ENCODE data around the gene COL8A2.

Gene COL8A2

DNA sequence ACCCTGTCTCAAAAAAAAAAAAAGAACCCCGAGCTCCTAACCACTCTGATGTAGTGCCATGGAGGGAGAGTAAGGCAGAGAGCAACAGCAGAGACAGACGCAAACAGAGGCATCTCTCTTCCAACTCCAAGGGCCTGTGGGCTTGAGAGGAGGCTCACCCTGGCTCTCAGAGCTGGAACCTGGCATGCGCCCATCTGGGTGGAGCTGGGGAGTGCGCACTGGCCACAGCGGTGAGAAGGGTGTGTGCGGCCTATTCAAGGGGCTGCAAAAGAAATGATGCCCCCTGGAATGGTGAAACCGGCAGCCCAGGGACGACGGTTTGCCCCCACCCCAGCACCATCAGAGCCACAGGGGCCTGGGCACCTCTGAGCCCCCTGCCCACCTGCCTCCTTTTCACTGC, 17.6 kb downstream of the COL8A2 start:
- no peak overlapping the region for H3K4me2 ChIP-seq
- no peaks in the 10 kb centered on the region for H4K20me1 ChIP-seq (ENCODE audit: insufficient read depth)
- no peak overlapping the region for H2AFZ ChIP-seq (ENCODE audit: low read depth)
- no peak overlapping the region for H3K27ac ChIP-seq
- TF ChIP-seq, protein P1, sequence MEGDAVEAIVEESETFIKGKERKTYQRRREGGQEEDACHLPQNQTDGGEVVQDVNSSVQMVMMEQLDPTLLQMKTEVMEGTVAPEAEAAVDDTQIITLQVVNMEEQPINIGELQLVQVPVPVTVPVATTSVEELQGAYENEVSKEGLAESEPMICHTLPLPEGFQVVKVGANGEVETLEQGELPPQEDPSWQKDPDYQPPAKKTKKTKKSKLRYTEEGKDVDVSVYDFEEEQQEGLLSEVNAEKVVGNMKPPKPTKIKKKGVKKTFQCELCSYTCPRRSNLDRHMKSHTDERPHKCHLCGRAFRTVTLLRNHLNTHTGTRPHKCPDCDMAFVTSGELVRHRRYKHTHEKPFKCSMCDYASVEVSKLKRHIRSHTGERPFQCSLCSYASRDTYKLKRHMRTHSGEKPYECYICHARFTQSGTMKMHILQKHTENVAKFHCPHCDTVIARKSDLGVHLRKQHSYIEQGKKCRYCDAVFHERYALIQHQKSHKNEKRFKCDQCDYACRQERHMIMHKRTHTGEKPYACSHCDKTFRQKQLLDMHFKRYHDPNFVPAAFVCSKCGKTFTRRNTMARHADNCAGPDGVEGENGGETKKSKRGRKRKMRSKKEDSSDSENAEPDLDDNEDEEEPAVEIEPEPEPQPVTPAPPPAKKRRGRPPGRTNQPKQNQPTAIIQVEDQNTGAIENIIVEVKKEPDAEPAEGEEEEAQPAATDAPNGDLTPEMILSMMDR (conservative IDR thresholded peaks at IDR 0.05; ENCODE audit: low read depth, low read length): no peak
- no peaks in the 10 kb centered on the region for H3K36me3 ChIP-seq (ENCODE audit: insufficient read depth)
- H3K79me2 ChIP-seq (ENCODE audit: insufficient read depth, low read depth): no peaks in the 10 kb centered on the region
- H3K4me3 ChIP-seq (IDR thresholded peaks at IDR 0.05; ENCODE audit: insufficient read depth, low read depth, low read length): no peak overlapping the region
- H3K4me1 ChIP-seq (ENCODE audit: low read depth, poor library complexity, severe bottlenecking): no peaks in the 10 kb centered on the region
- H3K27me3 ChIP-seq (ENCODE audit: insufficient read depth, low read depth): no peaks in the 10 kb centered on the region
- no peak overlapping the region for H3K9ac ChIP-seq

DNA sequence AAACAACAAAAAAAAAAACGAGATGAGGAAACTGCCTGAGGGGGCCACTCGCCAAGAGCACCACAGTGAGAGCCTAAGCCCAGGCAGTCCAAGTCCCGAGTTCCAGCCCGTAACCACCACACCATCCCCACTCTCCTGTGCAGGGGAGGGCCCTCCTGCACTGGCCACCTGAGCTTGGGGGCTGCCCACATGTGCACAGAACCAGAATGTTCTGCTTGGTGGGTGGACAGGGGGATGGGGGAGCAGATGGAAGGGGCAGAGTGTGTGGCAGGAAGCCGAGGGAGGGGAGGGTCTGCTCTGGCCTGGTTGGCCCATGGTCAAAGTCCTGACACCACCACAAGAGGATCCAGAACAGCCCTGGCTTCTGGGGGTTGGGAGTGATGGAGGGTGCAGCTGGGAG, 18.8 kb downstream of the COL8A2 start:
- TF ChIP-seq, protein P1 (conservative IDR thresholded peaks at IDR 0.05; ENCODE audit: low read depth, low read length): no peak
- H3K9ac ChIP-seq: no peak overlapping the region
- no peak overlapping the region for H3K4me2 ChIP-seq
- H3K36me3 ChIP-seq (ENCODE audit: insufficient read depth): no peaks in the 10 kb centered on the region
- H3K27me3 ChIP-seq (ENCODE audit: insufficient read depth, low read depth): no peaks in the 10 kb centered on the region
- no peaks in the 10 kb centered on the region for H3K4me1 ChIP-seq (ENCODE audit: low read depth, poor library complexity, severe bottlenecking)
- H3K27ac ChIP-seq: no peak overlapping the region
- H2AFZ ChIP-seq (ENCODE audit: low read depth): no peak overlapping the region
- no peaks in the 10 kb centered on the region for H3K79me2 ChIP-seq (ENCODE audit: insufficient read depth, low read depth)
- H3K4me3 ChIP-seq (IDR thresholded peaks at IDR 0.05; ENCODE audit: insufficient read depth, low read depth, low read length): no peak overlapping the region
- H4K20me1 ChIP-seq (ENCODE audit: insufficient read depth): no peaks in the 10 kb centered on the region

DNA sequence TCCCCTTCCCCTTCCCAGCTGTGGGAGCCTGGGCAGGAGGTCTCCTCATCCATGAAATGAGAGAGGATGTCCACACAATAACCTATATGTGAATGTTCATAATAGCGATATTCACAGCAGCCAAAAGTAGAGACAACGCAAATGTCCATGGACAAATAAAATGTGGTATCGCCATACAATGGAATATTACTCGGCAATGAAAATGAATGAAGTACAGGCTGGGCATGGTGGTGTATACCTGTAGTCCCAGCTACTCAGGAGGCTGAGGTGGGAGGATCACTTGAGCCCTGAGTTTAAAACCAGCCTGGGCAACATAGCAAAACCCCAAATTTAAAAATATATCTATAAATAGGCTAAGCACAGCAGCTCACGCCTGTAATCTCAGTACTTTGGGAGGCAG, 23.5 kb downstream of the COL8A2 start:
- Histone ChIP-seq H3K4me3 (IDR thresholded peaks at IDR 0.05; ENCODE audit: insufficient read depth, low read depth, low read length) (no peak overlapping the region), H3K9ac (no peak overlapping the region), H4K20me1 (ENCODE audit: insufficient read depth) (no peaks in the 10 kb centered on the region), H3K27ac (no peak overlapping the region), H3K4me1 (ENCODE audit: low read depth, poor library complexity, severe bottlenecking) (no peaks in the 10 kb centered on the region), H3K4me2 (no peak overlapping the region), H3K79me2 (ENCODE audit: insufficient read depth, low read depth) (no peaks in the 10 kb centered on the region), H2AFZ (ENCODE audit: low read depth) (no peak overlapping the region), H3K27me3 (ENCODE audit: insufficient read depth, low read depth) (no peaks in the 10 kb centered on the region), H3K36me3 (ENCODE audit: insufficient read depth) (no peaks in the 10 kb centered on the region)
- TF ChIP-seq, protein P1 (conservative IDR thresholded peaks at IDR 0.05; ENCODE audit: low read depth, low read length): no peak

DNA sequence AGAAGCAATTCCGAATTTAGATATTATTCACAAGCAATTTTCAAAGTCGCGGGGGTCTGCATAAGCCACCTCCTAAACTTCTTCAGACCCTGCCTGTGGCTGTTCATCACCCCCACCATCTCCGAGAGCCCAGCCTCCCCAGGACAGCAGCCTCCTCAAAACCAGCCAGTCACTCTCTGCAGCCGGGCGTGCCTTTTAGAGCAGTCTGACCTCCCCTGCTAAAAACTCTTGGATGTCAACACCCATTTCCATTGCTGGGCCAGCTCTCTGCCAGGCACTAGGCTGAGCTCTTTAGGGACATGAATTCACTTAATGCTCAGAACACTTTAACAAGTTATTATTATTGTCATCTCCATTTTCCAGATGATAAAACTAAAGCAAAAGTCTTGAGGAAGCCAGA, 24.6 kb downstream of the COL8A2 start:
- Histone ChIP-seq H3K79me2 (ENCODE audit: insufficient read depth, low read depth) (no peaks in the 10 kb centered on the region), H3K4me2 (no peak overlapping the region), H3K27ac (no peak overlapping the region), H3K27me3 (ENCODE audit: insufficient read depth, low read depth) (no peaks in the 10 kb centered on the region), H2AFZ (ENCODE audit: low read depth) (peak overlapping the region; percentile 41; the same call in 1 of the 2 replicates), H4K20me1 (ENCODE audit: insufficient read depth) (no peaks in the 10 kb centered on the region), H3K4me1 (ENCODE audit: low read depth, poor library complexity, severe bottlenecking) (no peaks in the 10 kb centered on the region), H3K9ac (no peak overlapping the region), H3K4me3 (IDR thresholded peaks at IDR 0.05; ENCODE audit: insufficient read depth, low read depth, low read length) (no peak overlapping the region), H3K36me3 (ENCODE audit: insufficient read depth) (no peaks in the 10 kb centered on the region)
- TF ChIP-seq, protein P1 (conservative IDR thresholded peaks at IDR 0.05; ENCODE audit: low read depth, low read length): no peak
